Placental epithelial cell (primary cell): Measurements from ENCODE around the gene FHIT. TPM values are rescaled to one million over a fixed set of nuclear protein-coding genes. Genes with fewer than 3 reads are reported as not detected.

Experiments
- small RNA-seq: library from RNA; depleted of rRNA; stranded (forward); fragments of <200 nt; gene quantifications from one replicate; pipeline ENCODE3, GENCODE V24; 2012
- total RNA-seq: library from RNA; depleted of rRNA; stranded (reverse); fragments of >200 nt; gene quantifications from 2 replicates; pipeline ENCODE4 v1.2.3, GENCODE V29; 2012

The FHIT gene
- total RNA-seq: 2.7 and 5.1 TPM in 2 replicates

GRCh38 chr3:61251174-61251972 lies at the start of gene FHIT:
TSS of gene FHIT (minus strand) at chr3:61251452.

Small RNAs within 50 kb of the gene (small RNA-seq; reads per million reads assigned to genes)
- gene MIR548BB (not detected), gene RF00012 (0.23 reads per million)
